IPS-NIHi11 (cell line): ENCODE data around the gene TRAM2.
"Not testable (repeated sequence)": the region's sequence is repeated elsewhere in the genome, so short reads cannot be mapped to it uniquely, and the experiment has no call there.

Experiments
- DNase-seq: peaks from one replicate; pipeline ENCODE4 v3.0.0; 2012; ENCODE audit warnings: mixed read lengths, low spot score

The TRAM2 gene

DNA sequence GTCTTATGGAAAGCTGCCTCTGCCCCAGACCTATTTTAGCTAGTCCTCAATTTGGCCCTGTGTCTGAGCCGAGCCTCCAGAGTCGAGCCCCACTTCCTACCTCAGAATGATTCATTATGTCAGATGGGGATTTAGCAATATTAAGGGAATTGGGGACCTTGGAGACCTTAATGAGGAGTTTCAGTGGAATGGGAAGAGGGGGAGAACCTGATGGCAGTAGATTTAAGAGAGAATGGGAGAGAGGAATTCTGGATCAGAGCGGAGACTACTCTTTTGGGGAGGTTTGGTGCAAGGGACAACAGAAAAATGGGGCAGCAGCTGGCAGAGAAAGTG is 93.2 kb downstream of the TRAM2 start:
- no peak for DNase-seq

GRCh38 chr6:52482903-52483670 is 93.8 kb downstream of the TRAM2 start:
- no peak for DNase-seq

DNA sequence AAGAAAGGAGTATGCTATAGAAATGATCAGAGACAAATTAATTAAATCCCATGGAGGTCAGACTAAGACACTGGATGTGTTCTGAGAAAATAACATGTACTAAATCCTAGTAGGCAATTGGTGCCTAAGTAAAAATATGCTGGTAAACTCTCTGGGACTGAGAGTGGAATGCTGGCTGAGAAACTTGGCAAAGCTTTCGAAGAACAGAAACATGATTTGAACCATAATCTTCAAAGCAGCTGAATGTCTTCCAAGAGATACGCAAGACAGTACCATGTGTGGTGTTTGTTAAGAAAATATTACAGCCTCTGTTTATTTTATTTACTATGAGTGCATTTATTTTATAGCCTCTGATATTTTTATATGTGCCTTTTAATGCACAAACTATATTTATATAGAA is 101.6 kb downstream of the TRAM2 start:
- no peak for DNase-seq

DNA sequence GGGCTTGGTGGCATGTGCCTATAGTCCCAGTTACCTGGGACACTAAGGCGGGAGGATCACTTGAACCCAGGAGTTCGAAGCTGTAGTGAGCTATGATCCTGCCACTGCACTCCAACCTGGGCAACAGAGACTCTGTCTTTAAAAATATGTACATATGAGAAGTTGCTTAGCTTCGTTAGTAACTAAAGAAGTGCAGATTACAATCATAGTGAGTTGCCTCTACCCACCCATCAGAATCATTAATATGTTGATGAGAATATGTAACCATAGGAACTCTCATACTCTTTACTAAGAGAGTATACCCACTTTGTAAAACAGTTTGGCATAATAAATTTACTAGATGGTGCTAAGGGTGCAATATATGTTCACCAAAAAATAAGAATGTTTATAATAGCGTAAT is 102.7 kb downstream of the TRAM2 start:
- DNase-seq = no peak

GRCh38 chr6:52461194-52461593 is 115.7 kb downstream of the TRAM2 start:
- DNase-seq = not testable (repeated sequence)

DNA sequence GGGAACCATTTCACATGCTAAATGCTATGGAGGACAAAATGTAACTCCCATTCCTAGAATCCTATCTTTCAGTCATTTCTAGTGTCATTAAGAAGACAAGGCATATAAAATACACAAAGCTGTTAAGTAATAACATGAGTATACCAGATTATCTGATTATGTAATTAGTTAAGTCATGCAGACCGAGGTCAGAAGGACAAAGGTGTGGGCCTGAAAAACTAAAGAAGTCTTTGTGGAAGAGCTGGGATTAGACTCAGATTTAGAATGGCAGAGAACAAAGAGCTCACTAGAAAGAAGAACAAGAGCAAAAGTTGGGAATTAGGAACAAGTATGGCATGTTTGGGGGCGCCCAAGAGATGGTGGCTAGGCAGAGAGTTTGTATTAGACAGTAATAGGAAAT is 119.8 kb downstream of the TRAM2 start:
- no peak for DNase-seq

GRCh38 chr6:52454556-52454955 is 122.3 kb downstream of the TRAM2 start:
- DNase-seq = no peak
